CD4-positive, alpha-beta T cell treated with Interleukin-17A for 1 hour (primary cell): Measurements from ENCODE around the gene RHBDF2.
A peak's percentile ranks its signal among the peaks of the same experiment; 100 is the strongest.

ENCODE experiments used
- DNase-seq: peaks from one replicate; pipeline ENCODE4 v3.0.0-alpha.2; 2020

Gene RHBDF2

DNA sequence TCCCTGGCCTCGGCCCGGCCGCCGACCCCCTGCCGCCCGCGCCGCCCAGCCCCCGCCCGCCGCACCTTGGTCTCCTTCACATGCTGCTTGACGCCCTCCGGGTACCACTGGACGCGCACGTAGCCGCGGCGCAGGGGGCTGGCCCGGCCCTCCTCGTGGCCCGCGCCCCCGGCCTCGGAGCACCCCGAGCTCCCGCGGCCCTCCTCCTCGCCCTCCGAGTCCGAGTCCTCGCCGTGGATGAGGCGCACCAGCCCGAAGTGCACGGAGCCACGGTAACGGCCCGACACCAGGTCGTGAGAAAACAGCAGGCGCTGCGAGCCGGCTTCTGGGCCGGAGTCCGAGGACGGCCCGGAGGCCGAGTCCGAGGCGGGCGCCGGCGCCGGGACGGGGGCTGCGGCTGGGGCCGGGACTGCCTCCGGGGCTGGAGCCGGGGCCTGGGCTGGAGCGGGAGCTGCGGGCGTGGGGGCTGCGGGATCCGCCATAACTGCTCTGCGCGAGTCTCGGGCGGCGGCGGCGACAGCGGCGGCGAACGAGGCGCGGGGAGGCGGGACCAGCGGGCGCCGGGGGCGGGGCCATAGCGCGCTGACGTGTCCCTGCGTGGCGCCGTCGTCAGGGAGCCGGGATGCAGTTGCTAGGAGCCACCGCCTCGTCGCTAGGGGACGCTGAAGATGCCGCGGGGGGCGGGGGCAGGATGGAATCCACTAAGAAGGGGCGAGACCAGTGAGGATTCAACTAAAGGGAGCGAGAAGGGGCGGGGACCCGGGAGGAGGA is 48.4 kb downstream of the RHBDF2 start, which contains the start of gene UBE2O:
Gene UBE2O (minus strand): TSS at position 493 of the 771 bp plus-strand sequence. CDS start 11 bp downstream, at position 482.
- peak; percentile 95 for DNase-seq

DNA sequence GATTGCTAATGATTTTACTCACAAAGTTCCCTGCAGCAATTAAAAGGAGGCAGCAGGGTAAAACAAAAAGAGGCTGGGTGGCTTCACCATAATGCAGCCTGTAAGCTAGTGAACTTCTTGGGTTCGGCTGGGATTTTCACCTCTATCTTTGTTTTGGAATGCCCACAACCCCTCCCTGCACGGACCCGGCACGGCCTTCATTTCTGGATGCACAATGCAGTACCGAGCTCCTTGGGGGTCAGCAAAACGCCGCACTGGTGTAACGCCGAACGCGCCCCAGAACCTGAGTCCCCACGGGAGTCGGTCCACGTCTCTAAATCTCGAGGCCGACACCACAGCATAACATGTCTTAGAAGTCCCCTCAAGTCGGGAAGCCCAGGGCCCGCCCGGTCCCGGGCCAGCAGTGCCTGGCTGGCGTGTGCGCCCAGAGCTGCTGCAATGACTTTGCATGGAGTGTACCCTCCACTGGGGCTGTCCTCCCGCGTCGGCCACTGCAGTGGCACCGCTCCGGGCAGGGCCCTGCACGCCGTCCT is 49.0 kb downstream of the RHBDF2 start:
- DNase-seq: peak; percentile 23

DNA sequence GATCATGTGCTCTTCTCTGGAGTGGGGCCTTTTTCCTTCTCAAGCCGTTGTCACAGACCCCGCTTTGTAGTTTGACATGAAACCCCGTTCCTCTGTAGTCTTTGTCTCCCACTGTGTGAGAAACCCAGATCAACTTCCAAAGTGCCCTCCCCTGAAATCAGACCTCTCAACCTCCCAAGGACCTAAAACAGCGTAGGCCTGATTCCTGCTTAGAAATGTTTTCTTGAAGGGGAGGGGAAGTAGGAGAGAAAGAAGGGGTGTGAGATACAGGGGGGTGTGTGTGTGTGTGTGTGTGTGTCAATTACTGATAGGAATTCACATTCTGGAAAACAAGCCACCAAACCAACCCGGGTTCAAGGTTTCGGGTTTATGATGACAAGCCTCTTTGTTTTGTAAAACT is 49.7 kb downstream of the RHBDF2 start:
- DNase-seq: no peak

DNA sequence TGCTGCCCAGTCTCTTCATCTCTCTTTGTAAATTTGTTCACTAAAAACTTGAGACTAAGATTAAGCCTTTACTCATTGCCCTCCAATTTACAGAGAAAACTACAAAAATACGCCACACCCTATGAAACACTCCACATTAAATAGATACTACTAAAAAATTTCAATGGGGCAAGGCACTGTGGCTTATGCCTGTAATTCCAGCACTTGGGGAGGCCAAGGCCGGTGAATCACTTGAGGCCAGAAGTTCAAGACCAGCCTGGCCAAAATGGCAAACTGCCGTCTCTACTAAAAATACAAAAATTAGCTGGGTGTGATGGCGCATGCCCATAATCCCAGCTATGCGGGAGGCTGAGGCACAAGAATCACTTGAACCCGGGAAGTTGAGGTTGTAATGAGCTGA is 52.1 kb downstream of the RHBDF2 start:
- DNase-seq: no peak

DNA sequence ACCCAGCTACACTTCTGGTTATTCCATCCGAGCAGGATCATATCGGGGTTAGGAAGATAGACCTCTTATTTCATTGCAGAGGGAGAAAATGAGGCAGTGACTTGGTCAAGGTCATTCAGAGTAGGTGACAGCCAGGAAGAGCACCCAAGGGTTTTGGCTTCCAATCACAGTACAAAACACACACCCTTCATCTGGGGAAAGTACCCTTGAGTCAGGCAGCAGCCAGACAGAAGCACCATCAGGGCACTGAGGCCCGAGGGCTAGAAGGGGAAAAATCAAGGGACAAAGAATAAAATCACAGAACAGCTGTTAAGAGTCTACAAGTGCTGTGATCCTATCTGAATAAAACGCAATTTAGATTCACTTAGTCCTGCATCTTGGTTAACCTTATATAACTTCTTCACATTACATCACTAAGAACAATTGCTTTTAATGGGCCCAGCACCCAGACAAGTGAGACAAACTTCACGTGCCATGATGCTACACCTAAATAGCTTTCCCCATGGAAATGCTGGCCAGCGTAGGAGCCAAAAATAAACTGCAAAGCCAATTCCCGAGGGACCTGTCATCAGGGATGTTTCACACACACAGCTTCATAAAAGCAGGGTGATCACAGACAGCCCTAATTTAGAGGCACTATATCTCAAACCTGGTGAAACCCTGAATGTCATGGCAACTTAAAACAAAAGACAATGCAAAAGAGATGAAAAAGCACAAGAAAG is 53.1 kb downstream of the RHBDF2 start:
- no peak for DNase-seq

DNA sequence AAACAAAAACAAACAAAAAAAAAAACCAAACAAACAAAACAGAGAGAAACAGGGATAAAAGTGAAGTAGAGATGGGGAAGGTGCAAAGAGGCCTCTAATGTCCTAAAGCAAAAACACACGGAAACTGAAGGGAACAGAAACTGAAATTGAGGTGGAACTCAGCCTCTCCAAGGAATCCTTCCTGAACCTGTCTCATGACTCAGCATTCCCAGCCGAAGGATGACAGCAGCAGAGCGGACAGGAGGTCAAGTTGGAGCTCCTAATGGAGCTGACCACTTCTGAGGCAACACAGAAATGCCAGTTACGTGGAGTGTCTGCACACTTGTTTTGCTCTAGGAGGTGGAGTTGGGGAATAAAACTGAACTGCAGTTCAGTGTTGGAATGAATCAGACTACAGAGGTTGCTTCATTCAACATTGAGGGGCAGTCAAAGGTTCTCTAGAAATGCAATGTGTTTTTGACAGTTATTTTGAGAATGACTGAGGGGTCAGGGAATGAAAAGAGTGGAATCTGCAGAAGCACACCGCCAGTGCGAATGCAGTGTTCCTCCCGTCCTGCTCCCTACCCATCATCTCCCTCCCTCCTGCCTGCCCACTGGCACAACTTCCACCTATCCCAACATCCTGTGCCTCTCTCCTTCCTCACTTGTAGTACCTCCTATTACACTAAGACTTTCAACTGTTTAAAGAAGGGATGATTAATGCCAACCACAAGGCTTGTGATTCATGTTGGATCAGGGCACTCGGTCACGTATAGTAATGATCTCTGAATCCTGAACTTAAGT is 54.6 kb downstream of the RHBDF2 start:
- DNase-seq: no peak

DNA sequence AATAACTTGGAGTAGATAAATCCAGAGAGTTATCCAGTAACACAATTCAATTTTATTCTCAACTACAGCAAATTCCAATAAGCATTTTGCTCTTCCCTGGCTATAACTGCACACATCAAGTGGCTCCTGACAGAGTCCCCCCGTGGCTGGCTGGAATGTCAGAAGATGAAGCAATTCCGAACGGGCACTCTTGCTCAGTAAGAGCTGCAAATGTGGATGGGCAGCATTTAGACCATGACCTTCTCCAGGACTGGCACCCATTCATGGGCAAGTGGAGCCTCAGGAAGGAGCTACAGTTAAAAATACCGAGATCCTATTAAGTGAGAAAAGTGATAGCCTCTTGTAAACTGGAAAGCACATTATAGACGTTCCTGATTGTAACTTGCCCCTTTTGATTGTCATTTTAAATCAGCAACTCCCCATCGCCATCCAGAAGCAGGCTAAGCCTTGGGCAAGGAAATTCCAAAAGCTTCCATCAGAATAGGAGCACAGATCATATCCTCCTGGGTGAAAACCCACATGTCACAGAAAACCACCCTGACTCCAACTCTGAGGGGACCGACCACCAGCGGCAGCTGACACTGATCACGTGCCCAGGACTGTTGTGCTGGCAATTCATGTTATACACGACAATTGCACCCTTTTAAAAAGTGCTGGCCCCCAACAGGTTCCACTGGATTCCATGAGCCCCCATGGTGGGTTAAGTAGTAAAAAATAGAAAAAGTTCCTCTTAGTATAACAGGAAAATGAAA is 55.4 kb downstream of the RHBDF2 start:
- no peak for DNase-seq

DNA sequence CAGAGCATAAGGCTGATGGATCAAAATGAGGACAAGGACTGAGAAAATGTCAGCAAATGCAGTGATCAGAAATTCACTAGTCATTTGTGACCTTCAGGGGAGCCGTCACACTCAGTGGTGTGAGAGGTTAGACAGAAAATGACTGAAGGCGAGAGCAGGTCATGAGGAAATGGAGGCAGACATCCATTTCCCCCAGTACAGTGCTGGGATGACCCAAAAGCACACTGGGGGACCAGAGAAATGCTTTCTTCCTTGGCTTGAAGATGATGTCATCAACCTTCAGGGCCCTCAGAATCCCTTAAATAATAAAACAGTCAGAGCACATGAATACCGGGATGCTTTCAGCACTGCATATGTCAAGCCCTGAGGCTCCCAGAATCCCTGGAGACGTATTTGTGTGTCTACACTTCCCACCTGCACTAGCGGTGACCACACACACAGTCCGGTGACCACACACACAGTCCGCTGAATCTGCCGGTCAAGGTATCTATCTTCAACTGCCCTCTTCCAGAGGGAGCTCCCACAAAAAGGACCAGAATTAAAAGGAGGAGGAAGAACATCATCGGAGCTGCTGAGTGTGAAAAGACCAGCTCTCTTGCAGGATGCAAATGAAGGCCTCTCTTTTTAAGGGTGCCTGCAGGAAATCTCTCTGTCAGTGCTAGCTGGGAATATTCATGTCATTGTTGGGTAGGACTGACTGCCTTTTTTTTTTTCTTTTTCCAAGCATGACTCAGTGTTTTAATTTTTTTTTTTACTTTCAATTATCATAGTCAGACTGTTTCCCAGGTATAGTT is 56.5 kb downstream of the RHBDF2 start:
- DNase-seq: no peak

DNA sequence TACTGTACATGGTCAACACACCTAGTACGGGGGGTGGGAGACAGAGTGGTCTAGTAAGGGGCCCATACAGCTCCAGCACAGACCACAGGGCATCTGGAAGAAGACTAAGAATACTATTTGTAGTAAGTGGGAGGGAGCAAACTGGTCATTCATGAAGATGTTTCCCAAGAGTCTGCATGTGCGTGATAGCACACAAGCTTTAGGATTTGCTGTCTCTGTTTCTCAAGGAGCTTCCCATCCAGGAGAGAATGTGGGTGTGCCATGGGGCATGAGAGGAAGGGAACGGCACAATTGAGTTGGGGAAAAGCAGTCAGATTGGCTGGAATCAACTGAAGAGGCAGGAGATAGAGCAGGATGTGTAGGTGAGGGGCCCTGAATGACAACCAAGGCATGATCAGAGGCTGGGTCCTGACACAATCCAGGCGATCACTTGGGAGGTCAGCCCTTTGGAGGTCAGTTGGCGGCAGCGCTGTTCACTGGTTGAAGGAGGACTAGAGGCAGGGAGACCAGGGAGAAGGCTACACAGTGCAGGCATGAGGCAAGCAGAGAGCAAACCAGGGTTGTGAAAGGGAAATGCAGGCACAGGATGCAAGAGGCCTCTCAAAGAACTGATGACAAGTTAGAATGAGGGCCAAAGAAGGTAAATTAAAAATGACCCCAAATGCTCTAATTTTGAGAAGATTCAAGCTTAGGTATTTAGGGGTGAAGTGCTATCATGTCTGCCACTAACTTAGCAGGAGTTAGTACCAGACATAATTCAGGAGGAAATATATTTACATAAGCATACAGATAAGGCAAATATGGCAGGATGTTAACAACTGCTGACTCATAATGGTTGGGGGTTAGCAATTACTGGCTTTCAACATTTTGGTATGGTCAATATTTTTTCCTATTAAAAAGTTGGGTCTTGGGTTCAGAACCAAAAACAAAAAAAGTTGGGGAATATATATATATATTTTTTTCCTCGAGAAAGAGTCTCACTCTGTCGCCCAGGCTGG is 58.6 kb downstream of the RHBDF2 start:
- DNase-seq: no peak

DNA sequence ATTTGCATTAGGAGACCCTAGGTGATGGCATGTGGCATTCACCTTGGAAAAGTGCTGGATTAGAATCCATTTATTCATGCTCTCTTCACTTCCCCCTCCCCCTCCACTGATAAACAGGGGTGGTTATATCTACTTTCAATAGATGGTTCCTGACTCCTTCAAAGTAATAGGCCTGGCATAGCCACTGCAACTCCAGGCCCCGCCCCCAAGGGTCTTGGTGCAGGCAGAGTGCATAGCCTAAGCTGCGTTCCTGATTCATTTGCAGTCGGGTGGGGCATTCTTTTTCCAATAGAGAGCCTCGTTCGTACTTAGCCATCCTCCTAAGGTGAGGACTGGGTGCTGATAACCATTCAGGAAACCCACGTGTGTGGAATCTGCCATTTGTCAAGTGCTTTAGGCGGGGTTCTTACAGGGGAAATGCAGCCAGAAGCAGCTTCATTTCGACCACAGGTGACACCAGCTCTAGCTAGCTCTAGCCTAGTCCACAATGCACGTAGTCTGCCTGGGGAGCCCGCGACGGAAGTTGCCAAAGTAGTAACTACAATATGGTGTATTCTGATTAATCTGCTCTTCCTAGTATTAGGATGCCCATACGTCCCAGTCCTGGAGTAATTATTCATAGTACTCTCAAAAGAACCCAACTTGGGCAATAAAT is 59.4 kb downstream of the RHBDF2 start:
- DNase-seq: no peak

DNA sequence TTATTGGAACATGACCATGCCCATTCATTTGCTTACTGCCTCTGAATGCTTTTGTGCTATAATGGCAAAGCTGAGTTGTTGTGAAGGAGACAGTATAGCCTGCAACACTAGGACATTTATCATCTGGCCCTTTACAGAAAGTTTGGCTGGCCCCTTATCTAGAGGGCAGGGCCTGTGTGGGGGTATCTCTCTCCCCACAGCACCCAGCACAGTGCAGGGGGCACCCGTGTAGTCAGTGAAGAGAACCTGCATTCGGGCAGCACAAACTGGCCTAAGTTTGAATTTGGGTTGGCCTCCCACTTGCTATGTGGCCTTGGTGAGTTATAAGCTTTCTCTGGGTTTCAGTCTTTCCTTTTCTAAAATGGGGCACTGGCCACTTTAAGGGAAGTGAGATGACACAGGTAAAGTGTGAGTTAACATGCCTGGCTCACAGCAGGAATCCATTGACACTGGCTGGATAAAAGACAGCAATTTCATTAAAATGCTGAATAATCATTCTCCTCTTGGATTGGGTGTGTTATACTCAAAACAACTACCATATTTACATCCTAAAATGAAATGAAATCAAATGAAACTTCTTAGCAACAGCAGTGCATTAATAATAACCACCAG is 60.4 kb downstream of the RHBDF2 start:
- no peak for DNase-seq

DNA sequence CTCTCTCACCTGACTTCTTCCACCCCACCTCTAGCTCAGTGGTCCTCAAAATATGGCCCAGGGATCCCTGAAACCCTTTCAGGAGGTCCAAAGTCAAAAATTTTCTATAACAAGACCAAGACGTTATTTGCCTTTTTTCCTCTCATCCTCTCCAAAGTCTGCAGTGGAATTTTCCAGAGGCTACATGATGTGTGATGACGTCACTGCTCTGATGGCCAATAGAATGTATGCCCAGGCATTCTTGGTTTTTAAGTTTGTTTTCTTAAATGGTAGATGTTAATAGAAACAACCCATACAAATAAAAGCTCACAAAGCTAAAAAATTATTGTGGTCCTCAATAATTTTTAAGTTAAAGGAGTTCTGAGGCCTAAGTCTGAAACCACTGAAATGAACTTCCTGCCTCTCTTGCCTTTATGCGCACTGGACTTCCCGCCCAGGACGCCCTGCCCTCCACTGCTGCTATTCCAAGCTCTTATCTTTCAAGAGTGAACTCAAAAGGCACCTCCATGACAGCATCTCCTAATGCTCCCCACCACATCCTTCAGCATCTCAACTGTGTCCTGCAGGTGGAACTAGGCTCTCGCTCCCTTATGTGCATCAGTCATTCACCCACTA is 61.8 kb downstream of the RHBDF2 start:
- no peak for DNase-seq

DNA sequence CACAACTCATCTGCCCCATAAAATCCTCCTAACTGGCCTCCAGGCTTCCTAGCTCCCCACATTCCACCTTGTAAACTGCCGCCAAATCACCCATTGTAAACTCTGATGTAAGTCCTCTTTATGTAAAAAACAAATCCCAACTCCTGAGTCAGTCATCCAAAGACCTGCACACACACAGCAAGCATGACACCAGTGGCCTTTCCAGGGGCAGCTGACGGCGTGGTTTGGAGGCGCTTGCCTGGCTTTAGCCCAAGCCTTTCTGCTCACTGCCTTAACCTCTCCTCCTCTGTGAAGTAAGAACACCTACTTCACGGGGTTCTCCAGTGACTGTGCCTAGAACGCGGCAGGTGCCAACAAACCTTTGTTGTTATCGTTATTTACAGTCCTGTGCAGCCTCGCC is 62.3 kb downstream of the RHBDF2 start:
- no peak for DNase-seq

DNA sequence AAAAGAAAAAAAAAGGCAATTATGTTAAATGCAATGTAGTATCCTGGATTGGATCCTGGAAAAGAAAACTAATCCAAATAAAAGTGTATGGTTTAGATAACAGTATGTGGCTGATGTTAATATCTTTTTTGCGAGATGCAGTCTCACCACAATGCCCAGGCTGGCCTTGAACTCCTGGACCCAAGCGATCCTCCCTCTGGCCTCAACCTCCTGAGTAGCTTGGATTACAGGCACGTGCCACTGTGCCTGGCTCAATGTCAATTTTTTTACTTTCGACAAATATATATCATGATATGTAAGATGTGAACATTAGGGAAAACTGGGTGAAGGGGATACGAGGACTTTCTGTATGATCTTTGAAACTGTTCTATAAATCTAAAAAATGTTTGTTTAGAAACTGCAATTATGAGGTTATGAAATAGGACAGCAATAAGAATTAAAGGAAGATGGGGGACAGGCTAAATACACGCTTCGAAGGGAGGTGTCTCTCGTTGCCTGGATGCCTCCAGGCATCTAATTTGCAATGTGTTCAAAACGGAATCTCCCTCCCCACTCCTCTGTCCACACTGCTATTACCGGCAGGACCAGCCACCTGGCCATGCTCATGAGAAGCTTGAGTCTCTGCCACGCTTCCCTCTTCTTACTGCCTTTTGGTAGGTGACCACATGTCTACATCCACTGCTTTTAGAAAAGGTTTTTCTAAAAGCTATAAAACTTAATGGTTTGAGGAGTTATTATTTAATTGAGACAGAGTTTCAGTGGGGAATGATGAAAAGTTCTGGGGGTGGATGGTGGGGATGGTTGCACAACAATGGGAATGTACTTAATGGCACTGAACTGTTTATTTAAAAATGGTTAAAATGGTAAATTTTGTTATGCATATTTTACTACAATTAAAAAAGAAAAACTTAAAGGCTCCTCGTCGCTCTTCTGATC is 63.5 kb downstream of the RHBDF2 start:
- DNase-seq: no peak

DNA sequence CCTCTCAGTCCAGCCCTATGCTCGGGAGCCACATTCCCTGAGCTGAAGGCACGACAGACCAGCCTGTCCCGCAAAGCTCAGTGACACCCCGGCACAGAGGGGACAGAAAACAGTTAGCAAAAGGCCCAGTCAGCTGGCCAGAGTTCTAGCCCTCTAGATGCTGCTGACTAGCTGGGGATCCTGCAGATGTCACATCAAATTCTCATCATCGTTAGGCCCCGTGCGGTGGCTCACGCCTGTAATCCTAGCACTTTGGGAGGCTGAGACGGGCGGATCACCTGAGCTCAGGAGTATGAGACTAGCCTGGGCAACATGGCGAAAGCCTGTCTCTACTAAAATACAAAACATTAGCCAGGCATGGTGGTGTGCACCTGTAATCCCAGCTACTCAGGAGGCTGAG is 65.5 kb downstream of the RHBDF2 start:
- DNase-seq: no peak

DNA sequence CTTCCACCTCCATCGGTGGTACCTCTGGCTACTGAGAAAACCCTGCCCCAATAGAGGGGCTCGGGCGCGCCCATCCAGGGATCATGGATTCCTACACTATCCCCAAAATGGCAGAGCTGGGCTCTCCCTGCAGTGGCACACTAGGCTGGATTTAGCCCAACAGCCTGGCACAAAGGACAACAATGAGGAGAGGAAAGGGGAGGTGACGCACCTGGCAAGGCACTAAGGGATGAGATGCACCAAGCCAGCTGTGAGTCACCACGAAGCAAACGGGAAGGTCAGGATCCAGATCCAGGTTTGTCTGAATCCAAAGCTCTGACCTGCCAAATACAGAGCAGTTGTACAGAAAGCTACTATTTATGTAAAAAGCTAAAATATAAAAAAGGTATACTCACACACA is 66.4 kb downstream of the RHBDF2 start:
- DNase-seq: no peak

DNA sequence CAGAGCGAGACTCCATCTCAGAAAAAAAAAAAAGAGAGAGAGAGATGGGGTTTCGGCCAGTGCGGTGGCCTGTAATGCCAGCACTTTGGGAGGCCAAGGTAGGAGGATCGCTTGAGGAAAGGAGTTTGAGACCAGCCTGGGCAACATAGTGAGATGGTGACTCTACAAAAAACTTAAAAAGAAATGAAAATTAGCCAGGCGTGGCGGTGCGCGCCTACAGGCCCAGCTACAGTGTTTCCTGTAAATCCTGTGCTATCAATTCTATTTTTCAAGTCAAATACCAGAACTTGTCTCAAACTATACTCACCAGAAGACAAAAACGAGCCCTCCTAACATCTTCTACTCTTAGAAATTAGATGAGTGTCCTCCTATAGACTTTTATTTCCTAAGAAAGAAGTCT is 67.5 kb downstream of the RHBDF2 start:
- DNase-seq: no peak
